CD4-positive, alpha-beta T cell treated with Interferon gamma for 1 hour (primary cell): Measurements from ENCODE around the gene SCGB1D2.
"Not testable (repeated sequence)": the region's sequence is repeated elsewhere in the genome, so short reads cannot be mapped to it uniquely, and the experiment has no call there.

Source experiments
- DNase-seq: peaks from one replicate; pipeline ENCODE4 v3.0.0-alpha.2; 2020

The SCGB1D2 gene, protein sequence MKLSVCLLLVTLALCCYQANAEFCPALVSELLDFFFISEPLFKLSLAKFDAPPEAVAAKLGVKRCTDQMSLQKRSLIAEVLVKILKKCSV

GRCh38 chr11:62242021-62242420 lies at the start of gene SCGB1D2:
SCGB1D2 (plus strand) TSS chr11:62242239; CDS start chr11:62242308, 69 bp downstream.
- no peak for DNase-seq

DNA sequence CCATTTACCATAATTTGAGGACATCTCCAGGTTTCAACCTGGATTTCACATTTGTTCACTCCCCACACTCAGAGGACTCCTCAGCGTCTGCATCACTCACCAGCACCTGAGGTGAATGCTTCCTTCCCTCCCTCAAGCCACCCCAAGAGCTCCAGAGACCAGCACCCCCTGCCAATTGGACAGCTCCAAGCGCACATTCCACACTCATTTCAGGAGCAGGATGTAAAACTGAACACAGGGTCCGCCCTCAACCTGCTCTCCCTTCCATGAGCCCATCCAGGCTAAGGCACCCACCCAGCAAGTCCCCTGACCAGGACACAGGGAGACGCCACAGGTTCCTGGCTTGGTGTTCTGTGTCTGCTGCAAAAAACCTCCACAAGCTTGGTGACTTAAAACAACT lies 48.1 kb upstream of the SCGB1D2 start:
- no peak for DNase-seq

DNA sequence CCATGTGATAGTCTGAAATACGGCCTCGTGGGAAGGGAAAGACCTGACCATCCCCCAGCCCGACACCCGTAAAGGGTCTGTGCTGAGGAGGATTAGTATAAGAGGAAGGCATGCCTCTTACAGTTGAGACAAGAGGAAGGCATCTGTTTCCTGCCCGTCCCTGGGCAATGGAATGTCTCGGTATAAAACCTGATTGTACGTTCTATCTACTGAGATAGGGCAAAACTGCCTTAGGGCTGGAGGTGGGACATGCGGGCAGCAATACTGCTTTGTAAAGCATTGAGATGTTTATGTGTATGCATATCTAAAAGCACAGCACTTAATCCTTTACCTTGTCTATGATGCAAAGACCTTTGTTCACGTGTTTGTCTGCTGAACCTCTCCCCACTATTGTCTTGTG lies 47.0 kb upstream of the SCGB1D2 start:
- DNase-seq, result not testable (repeated sequence)

DNA sequence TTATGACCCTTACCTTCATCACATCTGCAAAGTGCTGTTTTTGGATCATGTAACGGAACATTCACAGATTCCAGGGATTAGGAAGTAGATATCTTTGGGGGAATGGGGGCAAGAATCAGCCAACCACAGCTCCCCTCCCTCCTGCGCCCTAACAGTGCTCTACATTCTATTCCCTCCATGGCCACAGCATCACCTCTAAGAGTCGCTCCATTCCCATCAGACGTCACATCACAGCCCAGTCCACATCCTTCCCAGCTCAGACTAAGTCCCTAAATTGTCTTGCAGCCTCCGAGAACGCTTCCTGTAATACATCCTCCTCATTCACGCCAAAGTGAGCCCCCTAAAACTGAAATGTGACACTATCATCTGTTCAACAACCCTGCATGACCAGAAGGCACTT lies 46.1 kb upstream of the SCGB1D2 start:
- DNase-seq, result no peak

DNA sequence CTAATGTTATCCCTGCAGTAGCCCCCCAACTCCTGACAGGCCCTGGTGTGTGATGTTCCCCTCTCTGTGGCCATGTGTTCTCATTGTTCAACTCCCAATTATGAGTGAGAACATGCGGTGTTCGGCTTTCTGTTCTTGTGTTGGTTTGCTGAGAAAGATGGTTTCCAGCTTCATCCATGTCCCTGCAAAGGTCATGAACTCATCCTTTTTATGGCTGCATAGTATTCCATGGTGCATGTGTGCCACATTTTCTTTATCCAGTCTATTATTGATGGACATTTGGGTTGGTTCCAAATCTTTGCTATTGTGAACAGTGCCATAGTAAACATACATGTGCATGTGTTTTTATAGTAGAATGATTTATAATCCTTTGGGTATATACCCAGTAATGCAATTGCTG lies 44.6 kb upstream of the SCGB1D2 start:
- DNase-seq, result not testable (repeated sequence)

DNA sequence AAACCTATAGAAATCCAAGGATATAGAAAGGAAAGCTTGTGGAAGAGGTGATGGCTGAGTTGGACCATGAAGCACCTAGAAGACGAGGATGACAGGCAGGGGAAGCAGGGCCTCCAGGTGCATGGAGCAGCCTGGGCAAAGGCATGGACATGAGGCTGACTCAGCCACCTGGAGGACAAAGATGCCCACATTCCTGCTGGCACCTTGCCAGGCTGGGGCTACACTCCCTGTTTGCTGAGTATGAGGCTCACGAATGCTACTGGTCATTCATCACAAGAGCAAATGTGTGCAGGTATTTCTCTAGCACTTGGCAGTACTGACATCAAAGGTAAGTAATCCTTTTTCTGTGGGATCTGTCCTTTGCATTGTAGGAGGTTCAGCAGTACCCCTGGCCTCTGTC lies 40.7 kb upstream of the SCGB1D2 start:
- DNase-seq, result no peak

DNA sequence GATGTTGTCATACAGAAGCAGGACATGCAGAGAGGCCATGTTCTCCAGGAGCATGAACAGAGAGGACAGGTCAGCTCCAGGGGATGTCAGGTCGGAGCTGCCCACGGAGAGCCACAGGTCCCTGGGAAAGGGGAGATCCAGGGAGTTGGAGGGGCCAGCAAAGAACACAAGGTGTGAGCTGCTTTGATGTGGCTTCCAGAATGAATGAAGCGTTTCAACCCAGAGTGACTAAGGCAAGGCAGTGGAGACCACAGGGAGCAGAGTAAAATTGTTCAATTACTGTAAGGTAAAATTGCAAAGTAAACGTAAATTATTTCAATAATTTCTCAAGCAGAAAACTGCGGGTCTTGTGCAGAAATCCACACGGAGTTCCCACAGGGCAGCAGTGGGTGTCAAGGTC lies 39.1 kb upstream of the SCGB1D2 start:
- DNase-seq, result no peak

GRCh38 chr11:62204430-62204829 lies 37.6 kb upstream of the SCGB1D2 start:
- DNase-seq, result no peak

- DNase-seq, result no peak
Measured at GRCh38 chr11:62205441-62205840, 36.6 kb upstream of the SCGB1D2 start.

GRCh38 chr11:62206276-62207066 lies 35.6 kb upstream of the SCGB1D2 start:
- DNase-seq, result not testable (repeated sequence)

GRCh38 chr11:62208785-62209144 lies 33.3 kb upstream of the SCGB1D2 start:
- DNase-seq, result no peak

GRCh38 chr11:62217191-62217748 lies 24.8 kb upstream of the SCGB1D2 start:
- DNase-seq, result no peak

DNA sequence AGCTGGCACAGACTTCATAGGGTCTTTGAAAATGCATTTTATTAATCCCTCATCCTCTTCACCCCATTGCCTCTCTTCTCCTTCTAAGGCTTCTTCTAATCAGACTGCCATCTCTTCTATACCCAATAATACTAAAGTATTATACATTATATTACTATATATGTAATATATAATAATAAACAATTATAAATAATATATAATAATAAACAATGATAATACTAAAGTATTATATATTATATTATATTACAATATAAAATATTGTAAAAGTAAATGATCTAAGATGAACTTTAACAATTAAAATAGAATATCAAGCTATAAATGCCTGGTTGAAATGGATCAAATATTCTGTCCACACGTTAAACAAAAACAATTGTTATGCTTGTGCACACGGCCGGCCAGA lies 20.5 kb upstream of the SCGB1D2 start:
- DNase-seq, result no peak

DNA sequence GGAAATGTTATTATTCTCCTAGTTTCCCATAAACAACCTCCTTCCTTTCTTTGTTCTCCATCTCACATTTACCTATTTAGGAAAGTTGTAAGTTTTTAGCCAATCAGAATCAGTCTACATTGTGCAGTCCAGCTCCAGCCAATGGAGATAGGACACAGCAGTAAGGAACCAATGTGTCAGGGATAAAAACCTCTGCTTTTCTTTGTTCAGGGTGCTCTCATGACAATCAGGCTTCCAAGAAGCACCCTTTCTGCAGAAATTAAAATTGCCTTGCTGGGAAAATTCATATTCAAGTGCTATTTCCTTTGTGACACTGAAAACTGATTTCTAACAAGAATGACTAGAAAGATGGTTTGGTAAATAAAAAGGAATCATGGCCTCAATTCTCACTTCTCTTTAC lies 18.9 kb upstream of the SCGB1D2 start:
- DNase-seq, result no peak

DNA sequence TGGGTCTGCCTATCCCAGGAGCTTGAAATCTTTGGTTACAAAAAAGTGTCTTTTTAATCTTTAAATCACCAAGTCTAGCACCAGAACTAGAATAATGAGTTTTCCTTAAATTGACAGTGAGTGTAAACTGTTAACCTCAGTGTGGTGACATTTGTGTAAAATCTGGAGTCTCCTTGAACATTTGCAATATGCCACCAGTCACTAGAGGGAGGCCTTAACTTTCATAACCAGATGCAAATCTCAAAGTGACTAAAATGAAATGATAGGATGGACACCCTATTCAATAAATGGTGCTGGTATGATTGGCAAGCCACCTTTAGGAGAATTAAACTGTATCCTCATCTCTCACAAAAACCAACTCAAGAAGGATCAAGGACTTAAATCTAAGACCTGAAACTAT lies 8.3 kb upstream of the SCGB1D2 start:
- DNase-seq, result no peak

GRCh38 chr11:62236187-62236586 lies 5.9 kb upstream of the SCGB1D2 start:
- no peak for DNase-seq

- DNase-seq, result no peak
Measured at GRCh38 chr11:62237499-62237898, 4.5 kb upstream of the SCGB1D2 start.

DNA sequence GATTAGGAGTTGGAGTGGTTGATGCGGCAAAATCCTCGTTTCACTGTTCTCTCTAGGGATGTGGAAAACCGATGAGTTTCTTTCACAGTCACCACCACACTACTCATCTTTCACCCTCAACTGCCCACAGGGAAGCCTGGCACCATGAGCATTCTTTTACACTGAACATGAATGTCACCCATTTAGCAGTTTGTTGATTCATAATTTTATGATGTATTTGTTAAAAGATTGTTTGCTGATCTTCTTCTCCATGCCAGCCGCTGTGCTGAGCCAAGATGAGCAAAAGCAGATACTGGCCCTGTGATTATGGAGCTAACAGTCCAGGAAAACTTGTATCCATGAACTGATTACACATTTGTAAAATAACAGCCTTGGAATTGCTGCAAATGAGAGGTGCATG lies 3.9 kb upstream of the SCGB1D2 start:
- no peak for DNase-seq

GRCh38 chr11:62241095-62241494 lies 944 bp upstream of the SCGB1D2 start:
- DNase-seq, result no peak

- DNase-seq, result no peak
Measured at GRCh38 chr11:62245271-62245753, 3.3 kb downstream of the SCGB1D2 start.

DNA sequence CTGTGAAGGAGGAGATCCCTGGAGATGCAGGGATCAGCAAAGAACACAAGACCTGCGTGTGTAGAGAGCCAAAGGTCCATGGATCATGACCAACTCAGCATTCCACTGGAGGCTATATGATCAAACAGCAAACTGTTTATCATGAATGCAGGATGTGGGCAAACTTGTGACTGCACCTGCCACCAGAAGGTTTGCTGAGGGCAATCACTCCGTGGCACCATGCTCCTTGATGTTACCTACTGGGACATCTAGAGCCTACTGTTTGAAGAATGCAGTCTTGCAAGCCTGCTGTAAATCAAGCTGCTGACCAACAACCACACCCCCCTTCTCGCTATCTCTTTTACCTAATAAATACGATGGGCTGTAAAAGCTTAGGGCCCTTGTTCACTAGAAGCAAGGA lies 9.7 kb downstream of the SCGB1D2 start:
- no peak for DNase-seq

DNA sequence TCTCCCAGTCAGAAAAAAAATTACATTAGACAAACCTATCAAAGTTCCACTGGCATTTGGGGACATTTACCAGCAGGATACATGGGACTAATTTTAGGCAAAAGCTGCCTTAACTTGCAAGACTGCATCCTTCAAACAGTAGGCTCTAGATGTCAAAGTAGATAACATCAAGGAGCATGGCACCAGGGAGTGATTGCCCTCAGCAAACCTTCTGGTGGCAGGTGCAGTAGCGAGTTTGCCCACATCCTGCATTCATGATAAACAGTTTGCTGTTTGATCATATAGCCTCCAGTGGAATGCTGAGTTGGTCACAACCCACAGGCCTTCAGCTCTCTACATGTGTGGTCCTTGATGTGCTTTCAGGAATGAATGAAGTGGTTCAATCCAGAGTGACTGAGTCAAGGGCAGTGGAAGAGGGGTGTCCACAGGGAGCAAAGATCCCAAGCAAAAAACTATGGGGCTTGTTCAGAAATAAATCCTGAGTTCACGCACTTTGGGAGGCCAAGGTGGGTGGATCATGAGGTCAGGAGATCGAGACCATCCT lies 12.0 kb downstream of the SCGB1D2 start:
- no peak for DNase-seq

- no peak for DNase-seq
Measured at GRCh38 chr11:62256281-62256680, 14.2 kb downstream of the SCGB1D2 start.

- no peak for DNase-seq
Measured at GRCh38 chr11:62260261-62260953, 18.4 kb downstream of the SCGB1D2 start.
